T-helper 2 cell (primary cell): ENCODE data around the gene EPHB2.

Experiments
- DNase-seq, 5 experiments: peaks; one replicate each; pipeline versions ENCODE4 v3.0.0 to v3.0.0-alpha.2; 2012 to 2022

Gene EPHB2

GRCh38 chr1:22722901-22723550, 12.4 kb downstream of the EPHB2 start:
- DNase-seq: no peak

GRCh38 chr1:22727873-22728272, 17.2 kb downstream of the EPHB2 start:
- DNase-seq: no peak

GRCh38 chr1:22728751-22729399, 18.2 kb downstream of the EPHB2 start:
- DNase-seq: no peak

GRCh38 chr1:22729400-22729773, 18.7 kb downstream of the EPHB2 start:
- no peak for DNase-seq

GRCh38 chr1:22729912-22730311, 19.3 kb downstream of the EPHB2 start:
- no peak for DNase-seq

- DNase-seq: no peak
Observed at GRCh38 chr1:22731924-22732720, 21.5 kb downstream of the EPHB2 start.

- DNase-seq: no peak
Observed at GRCh38 chr1:22733643-22734042, 23.0 kb downstream of the EPHB2 start.

- DNase-seq: no peak
Observed at GRCh38 chr1:22736501-22737080, 26.0 kb downstream of the EPHB2 start.

GRCh38 chr1:22737374-22738068, 26.9 kb downstream of the EPHB2 start:
- DNase-seq: no peak

GRCh38 chr1:22738069-22738435, 27.4 kb downstream of the EPHB2 start:
- DNase-seq: no peak

- no peak for DNase-seq
Observed at GRCh38 chr1:22738522-22738921, 27.9 kb downstream of the EPHB2 start.

GRCh38 chr1:22739648-22740385, 29.2 kb downstream of the EPHB2 start:
- no peak for DNase-seq

- DNase-seq: no peak
Observed at GRCh38 chr1:22741118-22741517, 30.5 kb downstream of the EPHB2 start.

- DNase-seq: no peak
Observed at GRCh38 chr1:22745669-22746585, 35.3 kb downstream of the EPHB2 start.

- no peak for DNase-seq
Observed at GRCh38 chr1:22747021-22747734, 36.5 kb downstream of the EPHB2 start.

- no peak for DNase-seq
Observed at GRCh38 chr1:22747735-22748073, 37.1 kb downstream of the EPHB2 start.

- no peak for DNase-seq
Observed at GRCh38 chr1:22749503-22749902, 38.9 kb downstream of the EPHB2 start.

- no peak for DNase-seq
Observed at GRCh38 chr1:22749919-22750684, 39.5 kb downstream of the EPHB2 start.

GRCh38 chr1:22750685-22751051, 40.0 kb downstream of the EPHB2 start:
- DNase-seq: no peak

GRCh38 chr1:22751124-22751531, 40.5 kb downstream of the EPHB2 start:
- no peak for DNase-seq
